SK-N-SH (cell line): ENCODE results near the gene YOD1. TPM values are rescaled to one million over a fixed set of nuclear protein-coding genes. Genes with fewer than 3 reads are reported as not detected.

Experiments
- CTCF ChIA-PET: fragments of 300-600, 350-600 bp; formaldehyde crosslinking; extraction: SDS; loops from one replicate; lab custom pipeline; 2021; lab: Yijun Ruan, JAX
- POLR2A ChIA-PET: fragments of 350-600 bp; sonication (Branson Sonifier 250); formaldehyde crosslinking; extraction: SDS; loops from one replicate; lab custom pipeline; 2020; ENCODE audit warnings: antibody characterized with exemption, inconsistent platforms; lab: Yijun Ruan, JAX
- DNase-seq: peaks from one replicate; pipeline ENCODE4 v3.0.0; 2012
- H2AFZ ChIP-seq: fragments of 200-600 bp; sonication (generic); 2 replicates; pipeline ENCODE4 v1.8.1; 2016; ENCODE audit warnings: antibody characterized with exemption, mild to moderate bottlenecking, low read depth
- H3F3A ChIP-seq: fragments of 200-600 bp; sonication (generic); replicated peaks from 2 replicates; pipeline ENCODE3; 2016; ENCODE audit warnings: antibody characterized with exemption, mild to moderate bottlenecking; ENCODE audit not compliant: insufficient read depth
- H3K27ac ChIP-seq, 2 experiments: fragments of 200-500 bp in 1 of 2; fragments of 200-600 bp in 1 of 2; sonication (Bioruptor generic) in 1 of 2; sonication (generic), shearing (Covaris generic) in 1 of 2; 2 replicates each; pipeline versions ENCODE4 v1.5.1 to v1.6.1; 2014 to 2016; ENCODE audit warnings: low read depth in 2 of 2, inconsistent platforms in 1 of 2, low read length in 1 of 2, mild to moderate bottlenecking in 1 of 2, mixed read lengths in 1 of 2
- H3K27me3 ChIP-seq: fragments of 200-600 bp; sonication (generic), shearing (Covaris generic); 2 replicates; pipeline ENCODE4 v1.6.1; 2016; ENCODE audit warnings: mixed run types; ENCODE audit not compliant: insufficient read depth
- H3K36me3 ChIP-seq, 2 experiments: fragments of 200-500 bp in 1 of 2; fragments of 200-600 bp in 1 of 2; sonication (Bioruptor generic) in 1 of 2; sonication (generic) in 1 of 2; replicated peaks in 1 of 2; 2 replicates each; pipeline versions ENCODE3 to v1.5.1; 2014 to 2016; ENCODE audit warnings: low read length in 1 of 2, mild to moderate bottlenecking in 1 of 2; ENCODE audit not compliant: insufficient read depth in 2 of 2, control insufficient read depth in 1 of 2
- H3K4me1 ChIP-seq, 2 experiments: fragments of 200-500 bp in 1 of 2; fragments of 200-600 bp in 1 of 2; sonication (Bioruptor generic) in 1 of 2; sonication (generic), shearing (Covaris generic) in 1 of 2; 2 replicates each; pipeline versions ENCODE4 v1.5.1 to v1.6.1; 2014 to 2016; ENCODE audit warnings: low read depth in 1 of 2, low read length in 1 of 2, mixed run types in 1 of 2; ENCODE audit not compliant: insufficient read depth in 2 of 2, control insufficient read depth in 1 of 2
- H3K4me2 ChIP-seq: fragments of 200-600 bp; sonication (generic), shearing (Covaris generic); 2 replicates; pipeline ENCODE4 v1.6.1; 2017; ENCODE audit warnings: mixed run types
- H3K4me3 ChIP-seq, 2 experiments: fragments of 200-500 bp in 1 of 2; fragments of 200-600 bp in 1 of 2; sonication (Bioruptor generic) in 1 of 2; sonication (generic), shearing (Covaris generic) in 1 of 2; 2 replicates each; pipeline versions ENCODE4 v1.5.1 to v1.8.1; 2014 to 2016; ENCODE audit warnings: low read depth in 2 of 2, inconsistent platforms in 1 of 2, low read length in 1 of 2, mild to moderate bottlenecking in 1 of 2, mixed read lengths in 1 of 2, moderate library complexity in 1 of 2
- H3K79me2 ChIP-seq: fragments of 200-600 bp; sonication (generic); 2 replicates; pipeline ENCODE4 v1.8.1; 2017; ENCODE audit warnings: mild to moderate bottlenecking; ENCODE audit not compliant: insufficient read depth
- H3K9ac ChIP-seq: fragments of 200-600 bp; sonication (generic); 2 replicates; pipeline ENCODE4 v1.6.1; 2017; ENCODE audit warnings: mixed run types
- H3K9me2 ChIP-seq: fragments of 200-600 bp; sonication (generic); 2 replicates; pipeline ENCODE4 v1.6.1; 2017; ENCODE audit warnings: mixed run types
- H3K9me3 ChIP-seq: fragments of 200-600 bp; sonication (generic); 2 replicates; pipeline ENCODE4 v1.6.1; 2017; ENCODE audit warnings: mixed run types, mild to moderate bottlenecking, moderate library complexity
- H4K20me1 ChIP-seq: fragments of 200-600 bp; sonication (generic); 2 replicates; pipeline ENCODE4 v1.6.1; 2017; ENCODE audit warnings: mild to moderate bottlenecking, mixed run types; ENCODE audit not compliant: insufficient read depth
- FOSL2 ChIP-seq: IDR thresholded peaks from 2 replicates; pipeline ENCODE4 v1.4.0; 2012; ENCODE audit warnings: low read depth, mild to moderate bottlenecking, moderate library complexity, borderline replicate concordance
- MEF2A ChIP-seq: IDR thresholded peaks from 2 replicates; pipeline ENCODE4 v1.4.0; 2012; ENCODE audit warnings: low read depth, borderline replicate concordance
- SMC3 ChIP-seq: IDR thresholded peaks from 2 replicates; pipeline ENCODE4 v1.6.1; 2012; ENCODE audit warnings: low read depth, low read length, improper control_type of control experiment
- TAF1 ChIP-seq: IDR thresholded peaks from 2 replicates; pipeline ENCODE4 v1.6.1; 2012; ENCODE audit warnings: low read depth, mild to moderate bottlenecking, low read length, moderate library complexity, borderline replicate concordance
- TCF12 ChIP-seq: IDR thresholded peaks from 2 replicates; pipeline ENCODE4 v1.4.0; 2012
- TEAD4 ChIP-seq: IDR thresholded peaks from 2 replicates; pipeline ENCODE4 v1.4.0; 2012; ENCODE audit warnings: mild to moderate bottlenecking, borderline replicate concordance; ENCODE audit not compliant: insufficient read depth
- WGBS: methylation state at CpG from one replicate; pipeline ENCODE4 v1.1.6; 2017; ENCODE audit warnings: low lambda C conversion rate; 5-methylcytosine and 5-hydroxymethylcytosine counted together
- polyA plus RNA-seq, 3 experiments: library from polyadenylated mRNA; depleted of rRNA; stranded (reverse); fragments of >200 nt; gene quantifications; 2 replicates each; pipeline ENCODE4 v1.2.3, GENCODE V29; 2012
- TF ChIP-seq, protein P1 (sequence below): IDR thresholded peaks from 2 replicates; pipeline ENCODE4 v1.6.1; 2012; ENCODE audit warnings: mild to moderate bottlenecking, low read depth, low read length, moderate library complexity
- TF ChIP-seq, protein P2 (sequence below): IDR thresholded peaks from 2 replicates; pipeline ENCODE4 v1.4.0; 2012; ENCODE audit warnings: low read depth, borderline replicate concordance

YOD1 gene
- polyA plus RNA-seq, 1 of the 3 experiments (the other 2 are of a cell fraction), result 0.79 TPM

DNA sequence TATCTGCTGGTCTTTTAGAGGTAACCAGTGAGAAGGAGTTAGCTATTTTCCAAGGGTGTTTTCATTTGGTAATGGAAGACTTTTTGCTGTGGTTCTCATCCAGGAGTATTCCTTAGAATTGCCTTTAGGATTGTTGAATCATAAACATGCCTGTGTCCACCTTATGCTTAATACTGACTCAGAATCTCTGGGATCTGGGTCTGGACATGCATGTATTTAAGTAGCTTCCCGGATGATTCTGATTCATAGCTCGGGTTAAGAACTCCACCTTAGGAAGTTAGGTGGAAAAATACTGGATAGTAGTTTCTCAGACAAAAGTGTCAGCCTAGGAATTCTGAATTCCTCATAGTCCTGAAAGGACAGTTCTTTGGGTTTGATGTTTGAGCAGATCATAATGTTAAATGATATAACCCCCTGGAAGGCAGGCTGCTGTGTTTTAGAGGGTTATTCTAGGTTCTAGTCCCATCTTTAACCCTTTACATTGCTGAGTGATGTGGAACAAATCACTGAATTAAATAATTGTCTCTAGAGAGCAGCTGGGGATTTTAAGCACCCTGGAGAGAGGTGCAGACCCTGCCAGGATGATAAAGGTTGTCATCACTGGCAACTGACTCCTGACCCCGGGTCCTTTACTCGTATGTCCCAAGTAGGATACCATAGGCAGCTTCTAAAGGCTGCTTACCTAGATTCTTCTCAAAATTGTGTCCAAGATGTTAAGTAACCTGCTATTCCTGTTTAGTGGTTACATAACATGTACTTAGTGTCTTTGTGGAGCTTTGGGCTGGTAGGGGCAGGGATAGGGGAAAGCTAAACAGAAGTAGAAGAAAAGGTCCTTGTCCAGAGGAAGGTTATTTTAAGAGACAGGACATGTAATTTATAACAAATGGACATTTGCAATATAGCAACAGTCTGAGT is 23.2 kb upstream of the YOD1 start:
- TF ChIP-seq, protein P1, sequence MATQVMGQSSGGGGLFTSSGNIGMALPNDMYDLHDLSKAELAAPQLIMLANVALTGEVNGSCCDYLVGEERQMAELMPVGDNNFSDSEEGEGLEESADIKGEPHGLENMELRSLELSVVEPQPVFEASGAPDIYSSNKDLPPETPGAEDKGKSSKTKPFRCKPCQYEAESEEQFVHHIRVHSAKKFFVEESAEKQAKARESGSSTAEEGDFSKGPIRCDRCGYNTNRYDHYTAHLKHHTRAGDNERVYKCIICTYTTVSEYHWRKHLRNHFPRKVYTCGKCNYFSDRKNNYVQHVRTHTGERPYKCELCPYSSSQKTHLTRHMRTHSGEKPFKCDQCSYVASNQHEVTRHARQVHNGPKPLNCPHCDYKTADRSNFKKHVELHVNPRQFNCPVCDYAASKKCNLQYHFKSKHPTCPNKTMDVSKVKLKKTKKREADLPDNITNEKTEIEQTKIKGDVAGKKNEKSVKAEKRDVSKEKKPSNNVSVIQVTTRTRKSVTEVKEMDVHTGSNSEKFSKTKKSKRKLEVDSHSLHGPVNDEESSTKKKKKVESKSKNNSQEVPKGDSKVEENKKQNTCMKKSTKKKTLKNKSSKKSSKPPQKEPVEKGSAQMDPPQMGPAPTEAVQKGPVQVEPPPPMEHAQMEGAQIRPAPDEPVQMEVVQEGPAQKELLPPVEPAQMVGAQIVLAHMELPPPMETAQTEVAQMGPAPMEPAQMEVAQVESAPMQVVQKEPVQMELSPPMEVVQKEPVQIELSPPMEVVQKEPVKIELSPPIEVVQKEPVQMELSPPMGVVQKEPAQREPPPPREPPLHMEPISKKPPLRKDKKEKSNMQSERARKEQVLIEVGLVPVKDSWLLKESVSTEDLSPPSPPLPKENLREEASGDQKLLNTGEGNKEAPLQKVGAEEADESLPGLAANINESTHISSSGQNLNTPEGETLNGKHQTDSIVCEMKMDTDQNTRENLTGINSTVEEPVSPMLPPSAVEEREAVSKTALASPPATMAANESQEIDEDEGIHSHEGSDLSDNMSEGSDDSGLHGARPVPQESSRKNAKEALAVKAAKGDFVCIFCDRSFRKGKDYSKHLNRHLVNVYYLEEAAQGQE, result peak; percentile 83; the same call in 1 of the 2 replicates
- TF ChIP-seq TEAD4 (no peak), TCF12 (no peak), SMC3 (no peak)
- Histone ChIP-seq H3K4me1 (no peaks in the 10 kb centered on the region; a peak in 1 of 4 replicates), H3K9me2 (no peaks in the 10 kb centered on the region), H3K79me2 (no peaks in the 10 kb centered on the region), H3K9me3 (no peaks in the 10 kb centered on the region), H3K4me3 (no peak overlapping the region), H3K27me3 (no peaks in the 10 kb centered on the region), H3K36me3 (peaks cover 5 to 17% of the 10 kb centered on the region in 2 experiments), H3K9ac (no peak overlapping the region), H4K20me1 (no peaks in the 10 kb centered on the region), H3K27ac (no peak overlapping the region), H3K4me2 (no peak overlapping the region), H3F3A (no peaks in the 10 kb centered on the region), H2AFZ (no peak overlapping the region)
- CTCF ChIA-PET, result interaction anchor here (1.1 to 3.2 kb wide), 6 partner anchors 10 to 331 kb away, joined by 3 to 17 read pairs (median 4); partner anchors contain the start of gene PFKFB2
- DNase-seq, result no peak
- POLR2A ChIA-PET, result no interaction called here
- 37% methylated on average over 4 of the region's 4 CpGs for WGBS

DNA sequence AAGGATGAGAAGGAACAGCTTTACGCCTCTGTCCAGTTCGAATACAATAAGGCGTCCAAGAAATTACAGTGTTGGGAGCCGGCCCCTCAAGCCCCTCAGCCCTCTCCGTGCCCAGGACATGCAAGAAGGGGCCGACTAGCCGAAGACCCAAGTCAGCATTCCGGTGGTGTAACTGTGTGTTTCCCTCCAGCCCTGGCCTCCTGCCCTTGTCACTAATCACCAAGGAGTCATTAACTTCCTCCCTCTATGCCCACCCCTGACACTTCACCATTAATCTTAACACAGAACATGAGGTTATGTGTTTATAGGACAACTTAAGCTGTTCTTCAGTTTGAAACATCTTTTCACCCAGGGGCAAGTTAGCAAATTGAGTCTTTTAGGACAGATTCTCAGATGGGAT is 21.2 kb upstream of the YOD1 start:
- Histone ChIP-seq H3K4me3 (no peak overlapping the region), H3K9me3 (no peaks in the 10 kb centered on the region), H3K36me3 (peaks cover 10 to 22% of the 10 kb centered on the region in 2 experiments), H2AFZ (no peak overlapping the region), H4K20me1 (no peaks in the 10 kb centered on the region), H3F3A (no peaks in the 10 kb centered on the region), H3K9ac (no peak overlapping the region), H3K79me2 (no peaks in the 10 kb centered on the region), H3K4me2 (no peak overlapping the region), H3K27me3 (no peaks in the 10 kb centered on the region), H3K9me2 (no peaks in the 10 kb centered on the region), H3K27ac (no peak overlapping the region), H3K4me1 (no peaks in the 10 kb centered on the region; a peak in 1 of 4 replicates)
- WGBS, result 92% methylated on average over 8 of the region's 8 CpGs
- ChIA-PET CTCF (interaction anchor here (1.1 to 1.4 kb wide), 2 partner anchors 12 to 16 kb away, joined by 3 to 5 read pairs; no protein-coding TSS in a partner anchor), POLR2A (no interaction called here)
- DNase-seq, result no peak
- TF ChIP-seq, protein P2, sequence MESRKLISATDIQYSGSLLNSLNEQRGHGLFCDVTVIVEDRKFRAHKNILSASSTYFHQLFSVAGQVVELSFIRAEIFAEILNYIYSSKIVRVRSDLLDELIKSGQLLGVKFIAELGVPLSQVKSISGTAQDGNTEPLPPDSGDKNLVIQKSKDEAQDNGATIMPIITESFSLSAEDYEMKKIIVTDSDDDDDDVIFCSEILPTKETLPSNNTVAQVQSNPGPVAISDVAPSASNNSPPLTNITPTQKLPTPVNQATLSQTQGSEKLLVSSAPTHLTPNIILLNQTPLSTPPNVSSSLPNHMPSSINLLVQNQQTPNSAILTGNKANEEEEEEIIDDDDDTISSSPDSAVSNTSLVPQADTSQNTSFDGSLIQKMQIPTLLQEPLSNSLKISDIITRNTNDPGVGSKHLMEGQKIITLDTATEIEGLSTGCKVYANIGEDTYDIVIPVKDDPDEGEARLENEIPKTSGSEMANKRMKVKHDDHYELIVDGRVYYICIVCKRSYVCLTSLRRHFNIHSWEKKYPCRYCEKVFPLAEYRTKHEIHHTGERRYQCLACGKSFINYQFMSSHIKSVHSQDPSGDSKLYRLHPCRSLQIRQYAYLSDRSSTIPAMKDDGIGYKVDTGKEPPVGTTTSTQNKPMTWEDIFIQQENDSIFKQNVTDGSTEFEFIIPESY, result no peak
- TF ChIP-seq MEF2A, result no peak
- no peak for TF ChIP-seq TAF1
- TF ChIP-seq TEAD4, result no peak
- TF ChIP-seq FOSL2, result no peak
